HCT116 (cell line): ENCODE measurements around the gene NUP210.

ENCODE experiments used
- CTCF ChIP-seq, 3 experiments: fragments of 200-600 bp in 1 of 3; sonication (generic) in 1 of 3; IDR thresholded peaks in 2 of 3; conservative IDR thresholded peaks in 1 of 3; 2 replicates each; pipeline ENCODE4 v1.5.1; 2012 to 2017; ENCODE audit warnings: low read depth in 2 of 3, low read length in 2 of 3, antibody characterized with exemption in 1 of 3, borderline replicate concordance in 1 of 3, control low read depth in 1 of 3, mild to moderate bottlenecking in 1 of 3, mixed read lengths in 1 of 3, mixed run types in 1 of 3, moderate library complexity in 1 of 3; ENCODE audit not compliant: insufficient read depth in 1 of 3
- JUND ChIP-seq: IDR thresholded peaks from 2 replicates; pipeline ENCODE4 v1.6.1; 2012
- SIN3A ChIP-seq: IDR thresholded peaks from 2 replicates; pipeline ENCODE4 v1.6.1; 2012; ENCODE audit warnings: low read depth
- ZNF274 ChIP-seq: fragments of 200-500 bp; sonication (Bioruptor generic); IDR thresholded peaks from 2 replicates; pipeline ENCODE4 v1.6.1; 2014; ENCODE audit warnings: mild to moderate bottlenecking, low read depth, low read length, inconsistent platforms

- TF ChIP-seq JUND (no peak), ZNF274 (no peak), CTCF (IDR thresholded peaks at IDR 0.05 in 2 of 3, conservative IDR thresholded peaks at IDR 0.05 in 1 of 3; ENCODE audit: borderline replicate concordance in 1 of 3, insufficient read depth in 1 of 3, low read depth in 2 of 3, low read length in 2 of 3) (no peak), SIN3A (no peak)
Measured at GRCh38 chr3:13273604-13274105, 146.5 kb downstream of the NUP210 start.
